Spleen (tissue), 11 donors: ENCODE measurements around the gene NEO1. TPM values are rescaled to one million over a fixed set of nuclear protein-coding genes. Genes with fewer than 3 reads are reported as not detected.

ENCODE experiments used
- DNase-seq: peaks from one replicate; pipeline ENCODE4 v3.0.0-alpha.2; 2020
- H3K27ac ChIP-seq, 8 donors: fragments of 200-600 bp; sonication (generic) in 7 of 8; 1 replicate in 4 of 8; 2 replicates in 4 of 8; pipeline versions ENCODE4 v1.5.0 to v1.8.0; 2016 to 2021; ENCODE audit warnings: inconsistent platforms in 4 of 8, mild to moderate bottlenecking in 4 of 8, moderate library complexity in 1 of 8
- H3K27me3 ChIP-seq, 7 donors: fragments of 200-600 bp; sonication (generic) in 6 of 7; replicated peaks in 1 of 7; 1 replicate in 4 of 7; 2 replicates in 3 of 7; pipeline versions ENCODE4 v1.5.0 to v1.8.0; 2016 to 2021; ENCODE audit warnings: inconsistent platforms in 3 of 7, mild to moderate bottlenecking in 1 of 7
- H3K36me3 ChIP-seq, 6 donors: fragments of 200-600 bp; sonication (generic) in 5 of 6; 1 replicate in 4 of 6; 2 replicates in 2 of 6; pipeline versions ENCODE4 v1.5.0 to v1.8.0; 2016 to 2021; ENCODE audit warnings: inconsistent platforms in 2 of 6
- H3K4me1 ChIP-seq, 6 donors: fragments of 200-600 bp; sonication (generic) in 5 of 6; 1 replicate in 3 of 6; 2 replicates in 3 of 6; pipeline versions ENCODE4 v1.5.0 to v1.8.0; 2016 to 2021; ENCODE audit warnings: inconsistent platforms in 3 of 6
- H3K4me3 ChIP-seq, 8 donors: fragments of 200-600 bp; sonication (generic) in 7 of 8; 1 replicate in 4 of 8; 2 replicates in 4 of 8; pipeline versions ENCODE4 v1.5.0 to v1.8.0; 2016 to 2021; ENCODE audit warnings: inconsistent platforms in 4 of 8, mild to moderate bottlenecking in 4 of 8, moderate library complexity in 2 of 8
- H3K9me3 ChIP-seq, 8 donors: fragments of 200-600 bp; sonication (generic) in 7 of 8; 1 replicate in 4 of 8; 2 replicates in 4 of 8; pipeline versions ENCODE4 v1.5.0 to v1.8.0; 2016 to 2021; ENCODE audit warnings: inconsistent platforms in 4 of 8
- CTCF ChIP-seq, 11 experiments: fragments of 200-600 bp in 7 of 11; fragments of 450-650 bp in 4 of 11; sonication (generic) in 4 of 11; IDR thresholded peaks in 8 of 11; conservative IDR thresholded peaks in 3 of 11; 1 replicate in 7 of 11; 2 replicates in 4 of 11; pipeline versions ENCODE4 v1.4.0 to v1.8.0; 2016 to 2021; ENCODE audit warnings: antibody characterized with exemption in 11 of 11, inconsistent platforms in 4 of 11, mild to moderate bottlenecking in 1 of 11
- POLR2A ChIP-seq, 3 donors: fragments of 450-650 bp; IDR thresholded peaks; one replicate each; pipeline ENCODE4 v1.5.1; 2017; ENCODE audit warnings: antibody characterized with exemption in 3 of 3, mild to moderate bottlenecking in 1 of 3
- POLR2AphosphoS5 ChIP-seq, 3 donors: sonication (generic); formaldehyde crosslinking; IDR thresholded peaks; one replicate each; pipeline ENCODE4 v1.5.1; 2017; ENCODE audit warnings: antibody characterized with exemption in 3 of 3
- WGBS, 5 donors: extraction: QIAGEN DNeasy Blood & Tissue Kit in 3 of 5; methylation state at CpG; one replicate each; pipeline versions ENCODE4 v1.1.5 to v1.1.7; 2013 to 2018; 5-methylcytosine and 5-hydroxymethylcytosine counted together
- intact Hi-C: fragments of 100-400 bp; cut with DNase I; formaldehyde crosslinking; loops from one replicate; pipeline ENCODE4 v1.15.0; 2023; ENCODE audit warnings: low total_unique reads
- polyA plus RNA-seq, 3 donors: library from polyadenylated mRNA; stranded (reverse); fragments of 200-250 nt; gene quantifications; one replicate each; pipeline ENCODE4 v1.2.1, GENCODE V29; 2013
- total RNA-seq, 7 donors: library from RNA; depleted of rRNA in 3 of 7; stranded (reverse); fragments of >200 nt in 3 of 7; fragmentation: NEBNext Ultra II Directional in 4 of 7; extraction: Animal tissue kit (Norgen Biotek cat#: 25700) in 4 of 7; gene quantifications; one replicate each; pipeline versions ENCODE4 v1.1.0 to v1.2.1, GENCODE V29; 2016 to 2021
- donor health status: healthy with polysubstance abuse.
- donor health status: DM: no; HTN: no; CAD: no; lungs with moderate emphysema.
- donor health status: DM: no; HTN: no; CAD: no.
- donor health status: Bipolar disorder and iron deficiency.
- donor health status: healthy.
- donor health status: DM: no; HTN: no; CAD: no.
- donor health status: DM: yes; HTN: yes; CAD: no.

The NEO1 gene
- total and polyA plus RNA-seq, 10 donors: 1.4 to 14.3 (median 10.5) TPM

DNA sequence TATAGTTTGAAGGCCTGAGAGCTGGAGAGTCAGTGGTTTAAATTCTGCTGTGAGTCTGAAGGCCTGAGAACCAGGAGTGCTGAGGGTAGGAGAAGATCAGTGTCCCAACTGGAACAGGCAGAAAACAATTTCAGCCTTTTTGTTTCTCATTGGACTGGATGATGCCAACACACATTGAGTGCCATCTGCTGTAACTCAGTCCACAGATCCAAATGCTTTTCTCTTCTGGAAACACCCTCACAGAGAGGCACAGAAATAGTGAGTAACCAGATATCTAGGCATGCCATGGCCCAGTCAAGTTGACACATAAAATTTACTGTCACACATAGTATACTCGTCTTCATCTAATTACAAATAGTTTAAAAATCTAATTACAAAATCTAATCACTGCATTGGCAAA, 100.8 kb downstream of the NEO1 start:
- no peak for DNase-seq
- Histone ChIP-seq H3K4me1 (no peaks in the 10 kb centered on the region), H3K27me3 (no peaks in the 10 kb centered on the region), H3K9me3 (peaks cover 4 to 67% (median 52%) of the 10 kb centered on the region in 8 donors), H3K36me3 (no peaks in the 10 kb centered on the region), H3K27ac (no peak overlapping the region), H3K4me3 (no peak overlapping the region)
- TF ChIP-seq POLR2AphosphoS5 (IDR thresholded peaks at IDR 0.05): no peak
- TF ChIP-seq POLR2A (IDR thresholded peaks at IDR 0.05): no peak
- TF ChIP-seq CTCF (IDR thresholded peaks at IDR 0.05 in 8 of 11, conservative IDR thresholded peaks at IDR 0.05 in 3 of 11): no peak
- WGBS, 5 donors: 80 to 95% (median 93%) methylated on average over 1 of the region's 1 CpG
- intact Hi-C loops: no loop called here

DNA sequence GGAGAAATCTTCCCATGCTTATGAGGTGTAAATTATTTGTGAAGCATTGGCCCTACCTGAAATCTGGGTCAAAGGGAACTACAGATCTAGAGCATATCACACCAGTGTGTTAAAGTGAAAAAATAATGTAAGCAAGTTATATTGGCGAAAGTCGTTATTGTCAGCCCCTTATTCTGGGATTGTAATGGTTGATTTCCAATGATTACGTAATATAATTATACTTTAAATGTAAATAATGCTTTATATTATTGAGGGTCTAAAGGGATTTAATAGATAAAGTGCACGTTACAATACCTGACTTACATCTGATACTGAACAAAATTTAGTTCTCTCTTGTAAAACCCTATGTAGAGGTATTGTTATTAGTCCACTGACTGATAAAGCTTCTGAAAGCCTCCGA, 101.2 kb downstream of the NEO1 start:
- no peak overlapping the region for H3K4me3 ChIP-seq
- TF ChIP-seq POLR2AphosphoS5 (IDR thresholded peaks at IDR 0.05): no peak
- TF ChIP-seq CTCF (IDR thresholded peaks at IDR 0.05 in 8 of 11, conservative IDR thresholded peaks at IDR 0.05 in 3 of 11): no peak
- no peak for TF ChIP-seq POLR2A (IDR thresholded peaks at IDR 0.05)
- peaks cover 4 to 67% (median 52%) of the 10 kb centered on the region in 8 donors for H3K9me3 ChIP-seq
- WGBS, 5 donors: 91 to 96% (median 92%) methylated on average over 5 of the region's 5 CpGs
- no peaks in the 10 kb centered on the region for H3K36me3 ChIP-seq
- no peak for DNase-seq
- H3K4me1 ChIP-seq: no peaks in the 10 kb centered on the region
- intact Hi-C loops: no loop called here
- no peak overlapping the region for H3K27ac ChIP-seq
- H3K27me3 ChIP-seq: no peaks in the 10 kb centered on the region

- TF ChIP-seq POLR2A (IDR thresholded peaks at IDR 0.05): no peak
- no peak for TF ChIP-seq CTCF (IDR thresholded peaks at IDR 0.05 in 8 of 11, conservative IDR thresholded peaks at IDR 0.05 in 3 of 11)
- Histone ChIP-seq H3K9me3 (peaks cover 4 to 55% (median 43%) of the 10 kb centered on the region in 8 donors), H3K36me3 (no peaks in the 10 kb centered on the region), H3K4me3 (no peak overlapping the region), H3K4me1 (no peaks in the 10 kb centered on the region), H3K27ac (no peak overlapping the region), H3K27me3 (no peaks in the 10 kb centered on the region)
- intact Hi-C loops: no loop called here
- no peak for DNase-seq
- 80 to 100% (median 92%) methylated on average over 1 to 3 of the region's 3 CpGs for WGBS, 5 donors
Observed at GRCh38 chr15:73156431-73157191, 104.3 kb downstream of the NEO1 start.

GRCh38 chr15:73161546-73161945, 109.3 kb downstream of the NEO1 start:
- peaks cover 0 to 23% (median 11%) of the 10 kb centered on the region in 8 donors for H3K9me3 ChIP-seq
- no peak for DNase-seq
- H3K4me3 ChIP-seq: no peak overlapping the region
- 45 to 77% (median 64%) methylated on average over 1 of the region's 1 CpG for WGBS, 5 donors
- no peaks in the 10 kb centered on the region for H3K4me1 ChIP-seq
- no peak overlapping the region for H3K27ac ChIP-seq
- no peaks in the 10 kb centered on the region for H3K27me3 ChIP-seq
- TF ChIP-seq POLR2A (IDR thresholded peaks at IDR 0.05) (no peak), CTCF (IDR thresholded peaks at IDR 0.05 in 8 of 11, conservative IDR thresholded peaks at IDR 0.05 in 3 of 11) (no peak), POLR2AphosphoS5 (IDR thresholded peaks at IDR 0.05) (no peak)
- intact Hi-C loops: no loop called here
- peaks cover 0 to 7% (median 0%) of the 10 kb centered on the region in 6 donors for H3K36me3 ChIP-seq
